ENCODE data around the gene MAPK8IP1. TPM values are rescaled to one million over a fixed set of nuclear protein-coding genes. Genes with fewer than 3 reads are reported as not detected.
"Not testable (repeated sequence)": the region's sequence is repeated elsewhere in the genome, so short reads cannot be mapped to it uniquely, and the experiment has no call there.

Gene MAPK8IP1
- total RNA-seq, 1 donor from 2014 or later, result 5.9 TPM

DNA sequence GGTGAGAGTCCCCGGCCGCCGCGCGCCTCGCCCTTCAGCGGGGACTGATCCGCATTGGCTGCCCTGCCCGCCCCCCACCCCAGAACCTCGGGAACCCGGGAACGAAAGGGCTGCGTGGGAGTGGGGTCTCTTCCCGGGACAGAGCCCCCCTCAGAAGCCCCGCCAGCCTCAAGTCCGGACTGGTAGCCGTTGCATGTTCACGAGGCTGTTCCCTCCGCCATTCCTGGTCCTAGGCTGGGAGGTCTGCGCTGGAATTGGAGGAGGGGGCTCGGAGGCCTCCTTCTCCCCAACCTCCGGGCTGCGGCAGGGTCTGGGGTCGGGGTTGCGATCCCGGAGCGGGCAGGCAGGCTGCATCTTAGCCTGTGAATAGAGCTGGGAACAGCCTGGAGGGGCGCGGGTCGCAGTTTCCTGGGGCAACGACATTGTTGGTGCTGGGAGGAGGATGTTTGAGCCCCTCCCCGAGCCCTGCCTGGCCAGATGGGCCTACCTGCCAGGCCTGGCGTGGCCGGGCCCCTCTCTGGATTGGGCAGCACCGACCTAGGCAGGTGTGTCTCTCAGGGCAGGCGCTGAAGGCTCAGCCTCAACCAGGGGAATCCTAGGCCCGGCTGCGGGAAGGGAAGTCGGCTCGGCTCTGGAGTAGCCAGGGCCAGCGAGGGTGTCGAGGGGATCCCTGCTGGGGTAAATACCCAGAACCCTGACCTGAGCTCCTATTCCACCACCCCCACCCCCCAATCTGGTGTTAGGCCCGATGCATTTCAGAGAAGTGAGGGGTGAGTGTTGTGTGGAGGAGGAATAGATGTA, 670 bp downstream of the MAPK8IP1 start:
- intact Hi-C loops (cut with DNase I), result no loop called here
- ATAC-seq, result no peak

DNA sequence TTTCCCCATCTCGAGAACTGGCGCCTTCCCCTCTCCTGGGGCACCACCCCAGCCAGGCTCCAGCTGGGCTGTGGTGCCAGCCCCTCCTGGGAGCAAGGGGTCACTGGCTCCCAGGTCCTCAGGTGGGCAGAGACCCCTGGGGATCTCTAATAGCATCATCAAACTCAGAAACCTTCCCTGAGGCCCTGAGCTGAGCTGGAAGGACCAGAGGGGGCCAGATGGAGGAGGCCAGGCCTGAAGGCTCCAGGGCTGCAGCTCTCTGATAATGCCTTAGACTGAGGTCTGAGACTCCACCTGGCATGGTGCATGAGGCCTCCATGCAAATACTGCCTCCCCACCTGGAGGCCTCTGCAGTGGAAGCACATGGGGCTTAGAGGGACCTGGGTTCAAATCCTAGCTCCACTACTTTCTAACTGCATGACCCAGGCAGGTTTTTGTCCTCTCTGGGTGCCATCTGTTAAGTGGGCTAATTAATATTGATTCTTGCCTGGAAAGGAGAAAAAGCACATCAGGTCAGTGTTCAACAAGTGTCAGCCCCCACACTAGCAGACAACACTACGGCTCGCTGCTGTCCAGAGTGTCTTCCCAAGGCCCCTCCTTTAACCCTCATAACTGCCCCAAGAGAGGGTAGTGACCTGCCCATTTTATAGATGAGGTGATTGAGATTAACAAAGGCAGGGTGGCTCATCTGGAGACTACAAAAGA, 1.5 kb downstream of the MAPK8IP1 start:
- ATAC-seq (no peak), DNase-seq (ENCODE audit: missing footprints) (peak; percentile 11)
- intact Hi-C loops (cut with DNase I), result no loop called here

More for the DNA sequence above, 670 bp downstream of the MAPK8IP1 start:
- DNase-seq (ENCODE audit: missing footprints), result peak; percentile 39

DNA sequence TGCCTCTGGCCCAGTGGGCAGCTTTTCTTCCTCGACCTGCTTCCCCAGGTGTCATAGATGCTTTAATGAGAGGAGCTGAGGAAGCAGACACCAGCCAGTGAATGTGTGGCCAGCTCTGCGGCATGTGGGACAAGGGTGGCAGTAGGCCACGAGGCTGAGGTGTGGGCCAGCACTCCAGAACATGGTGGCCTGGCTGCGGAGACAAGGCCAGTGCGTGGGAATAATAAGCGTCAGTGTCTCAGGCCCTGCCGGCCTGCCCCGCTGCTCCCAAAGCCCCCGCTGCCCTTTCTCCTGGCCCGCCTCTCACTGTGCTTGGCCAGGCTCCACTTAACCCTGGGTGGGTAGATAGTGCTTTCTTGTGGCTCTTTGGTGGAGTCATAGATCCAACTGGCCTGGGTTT, 2.1 kb downstream of the MAPK8IP1 start:
- intact Hi-C loops (cut with DNase I), result no loop called here
- DNase-seq (ENCODE audit: missing footprints) (peak; percentile 27), ATAC-seq (no peak)

DNA sequence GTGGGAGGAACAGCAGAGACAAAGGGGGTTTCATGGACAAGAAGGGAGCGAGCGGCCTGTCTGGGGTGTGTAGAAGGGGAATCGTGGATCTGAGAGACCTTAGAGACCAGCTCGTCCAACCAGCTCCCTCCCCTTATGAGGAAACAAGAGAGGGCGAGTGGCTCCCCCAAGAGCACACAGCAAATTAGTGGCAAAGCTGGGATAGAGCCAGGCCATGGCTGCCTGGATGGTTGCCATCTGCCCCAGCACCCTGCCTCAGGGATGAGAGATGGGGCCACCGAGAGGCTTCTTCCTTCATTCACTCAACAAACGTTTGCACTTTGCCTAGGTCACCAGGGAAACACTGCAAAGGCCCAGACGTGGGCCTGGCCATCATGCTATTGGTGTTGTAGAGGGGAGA, 4.1 kb downstream of the MAPK8IP1 start:
- DNase-seq (ENCODE audit: missing footprints) (peak; percentile 37), ATAC-seq (no peak)
- intact Hi-C loops (cut with DNase I), result no loop called here

DNA sequence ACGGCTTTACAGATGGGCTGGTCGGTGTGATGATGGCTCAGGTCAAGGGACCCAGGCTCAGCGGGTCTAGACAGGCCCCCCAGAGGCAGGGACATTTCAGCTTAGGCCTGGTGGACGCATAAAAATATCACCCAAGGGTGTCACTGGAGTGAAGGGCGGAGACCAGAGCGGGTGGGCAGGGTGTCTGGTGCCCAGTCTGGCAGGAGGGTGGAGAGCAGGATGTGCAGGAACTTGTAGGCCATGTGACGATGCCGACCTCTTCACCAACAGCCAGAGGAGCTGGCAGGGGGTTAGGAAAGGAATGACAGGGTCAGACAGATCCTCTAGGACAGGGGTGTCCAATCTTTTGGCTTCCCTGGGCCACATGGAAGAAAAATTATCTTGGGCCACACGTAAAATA, 4.5 kb downstream of the MAPK8IP1 start:
- ATAC-seq (no peak), DNase-seq (ENCODE audit: missing footprints) (no peak)
- intact Hi-C loops (cut with DNase I), result no loop called here

DNA sequence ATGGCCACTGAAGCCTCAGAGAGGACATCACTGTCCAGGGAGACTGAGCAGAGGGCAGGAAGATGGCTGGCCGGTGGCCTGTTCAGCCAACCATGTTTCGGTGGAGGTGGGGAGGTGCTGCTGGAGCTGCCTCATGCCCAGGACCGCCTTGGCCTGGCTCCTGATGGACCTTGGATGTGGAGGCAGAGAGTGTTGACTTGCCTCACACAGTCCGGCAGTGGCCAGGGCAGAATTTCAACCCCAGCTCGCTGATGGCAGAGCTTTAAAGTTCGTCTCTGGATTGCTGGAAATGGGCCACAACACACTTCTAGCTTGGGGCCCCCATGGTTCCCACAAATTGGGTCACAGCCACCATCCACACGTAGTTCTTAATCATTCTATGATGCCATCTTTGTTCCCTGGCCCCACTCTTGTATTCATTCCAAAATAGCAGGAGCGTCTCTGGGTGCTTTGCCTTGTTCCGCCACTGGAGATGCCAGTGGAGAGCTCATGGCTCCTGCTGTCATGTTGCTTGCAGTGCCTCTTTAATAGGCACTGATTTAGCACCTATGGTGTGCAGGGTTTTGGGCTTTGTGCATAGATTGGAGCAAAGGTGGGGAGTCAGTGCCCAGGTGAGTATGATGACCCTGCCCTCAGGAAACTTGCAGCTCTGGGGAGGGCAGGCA, 5.6 kb downstream of the MAPK8IP1 start:
- intact Hi-C loops (cut with DNase I), result no loop called here
- DNase-seq (ENCODE audit: missing footprints), result peak; percentile 55
- no peak for ATAC-seq

DNA sequence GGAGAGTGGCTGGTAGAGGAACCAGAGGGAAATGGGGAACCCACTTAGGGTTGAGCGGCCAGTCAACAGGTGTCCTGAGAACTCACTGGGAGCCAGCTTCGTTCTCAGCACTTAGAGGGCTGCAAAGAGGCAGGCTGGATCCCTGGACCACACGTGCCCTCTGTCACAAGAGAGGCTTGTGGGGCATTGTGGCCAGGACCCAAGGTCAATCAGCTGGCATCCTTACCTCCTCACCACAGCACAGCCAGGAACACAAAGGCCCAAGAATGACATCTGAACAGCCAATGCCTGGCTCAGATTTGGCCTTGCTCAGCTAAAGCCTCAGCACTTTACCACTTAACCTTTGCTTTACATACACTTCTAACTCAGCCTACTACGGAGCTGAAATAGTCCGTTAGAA, 7.4 kb downstream of the MAPK8IP1 start:
- DNase-seq (ENCODE audit: missing footprints), result peak; percentile 34
- peak; percentile 30 for ATAC-seq
- intact Hi-C loops (cut with DNase I), result no loop called here

DNA sequence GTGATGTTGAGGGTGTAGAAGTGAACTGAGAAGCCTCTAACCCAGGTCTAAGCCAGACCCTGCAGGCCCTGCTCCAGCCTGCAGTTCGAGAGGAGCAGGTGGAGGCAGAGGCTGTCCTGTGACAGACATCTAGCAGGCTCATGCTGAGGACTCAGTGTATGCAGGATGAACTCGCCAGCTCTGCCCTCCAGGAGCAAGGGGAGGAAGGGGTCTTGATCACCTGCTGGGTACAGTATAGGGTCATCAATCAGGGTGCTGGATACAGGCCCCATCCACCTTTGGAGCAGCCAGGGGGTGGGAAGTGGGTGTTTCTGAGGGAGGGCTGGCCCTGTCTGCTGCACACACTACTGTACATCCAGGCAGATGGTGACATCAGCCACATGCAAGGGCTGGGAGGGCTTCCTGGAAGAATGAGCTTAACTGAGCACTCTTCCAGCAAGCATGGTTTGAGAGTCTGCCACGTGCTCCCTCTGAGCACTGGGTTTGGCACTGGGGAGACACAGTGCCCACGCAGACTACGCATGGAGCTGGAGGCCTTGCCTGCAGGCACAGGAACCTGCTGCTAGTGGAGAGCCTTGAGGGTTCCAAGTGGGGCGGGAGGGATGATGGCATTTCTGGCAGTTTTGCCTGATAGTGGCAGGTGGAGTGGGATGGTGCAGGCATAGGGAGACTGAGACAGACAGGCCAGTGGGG, 9.2 kb downstream of the MAPK8IP1 start:
- ATAC-seq, result no peak
- intact Hi-C loops (cut with DNase I), result no loop called here
- peak; percentile 59 for DNase-seq (ENCODE audit: missing footprints)

DNA sequence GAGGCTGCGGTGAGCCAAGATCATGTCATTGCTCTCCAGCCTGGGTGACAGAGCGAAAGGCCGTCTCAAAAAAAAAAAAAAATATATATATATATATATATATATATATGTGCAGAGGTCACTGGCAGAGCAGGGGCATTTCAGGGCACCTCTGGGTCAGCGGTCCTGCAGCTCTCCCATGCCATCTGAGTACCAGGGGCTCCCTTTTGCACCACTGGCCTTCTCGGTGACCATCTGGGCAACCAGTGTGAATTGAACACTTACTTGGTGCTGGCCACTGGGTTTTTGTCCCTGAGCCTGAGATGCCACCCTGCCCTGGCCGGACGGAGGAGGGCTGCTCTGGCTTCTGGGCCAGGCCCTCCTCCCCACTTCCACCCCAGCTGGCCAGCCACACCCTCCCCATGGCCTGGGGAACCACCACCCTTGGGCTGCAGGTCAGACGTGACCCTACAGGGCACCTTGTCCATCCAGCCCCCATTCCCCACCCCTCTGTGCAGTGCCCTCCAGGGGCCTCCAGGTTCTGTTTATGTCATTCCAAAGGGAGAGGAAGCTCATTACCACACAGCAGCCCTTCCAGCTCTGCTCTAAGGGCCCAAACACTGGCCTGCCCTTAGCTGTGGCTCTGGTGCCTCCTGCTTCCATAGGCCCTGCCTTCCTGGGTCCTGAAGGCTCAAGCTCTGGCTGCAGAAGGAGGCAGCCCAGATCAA, 10.3 kb downstream of the MAPK8IP1 start:
- DNase-seq (ENCODE audit: missing footprints) (peak; percentile 39), ATAC-seq (no peak)
- intact Hi-C loops (cut with DNase I), result no loop called here

DNA sequence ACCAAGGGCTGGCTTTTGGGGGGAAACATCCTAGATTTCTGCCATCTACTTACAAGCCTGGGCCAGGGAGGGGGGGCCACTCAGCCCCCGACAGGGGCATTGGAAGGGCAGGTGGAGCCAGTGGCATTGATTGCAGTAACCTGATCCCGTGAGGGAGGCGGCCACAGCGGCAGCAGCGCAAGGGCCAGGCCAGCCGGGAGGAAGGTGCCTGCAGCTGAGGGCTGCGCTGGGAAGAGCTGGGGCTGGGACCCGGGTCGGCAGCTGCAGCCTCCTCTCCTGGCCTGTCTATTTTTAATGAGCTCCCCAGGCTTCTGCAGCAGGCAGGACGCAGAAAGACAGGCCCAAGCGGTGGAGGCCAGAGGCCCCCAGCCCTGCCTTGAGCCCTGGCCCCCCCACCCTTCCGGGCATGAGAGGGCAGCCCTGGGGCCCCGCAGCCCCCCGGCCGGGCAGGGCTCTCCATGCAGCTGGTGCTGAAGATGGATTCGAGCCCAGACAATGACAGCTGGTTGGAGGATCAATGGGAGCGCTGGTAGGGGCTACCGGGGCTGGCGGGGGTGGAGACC, 11.1 kb downstream of the MAPK8IP1 start:
- no peak for ATAC-seq
- peak; percentile 50 for DNase-seq (ENCODE audit: missing footprints)
- intact Hi-C loops (cut with DNase I), result no loop called here

DNA sequence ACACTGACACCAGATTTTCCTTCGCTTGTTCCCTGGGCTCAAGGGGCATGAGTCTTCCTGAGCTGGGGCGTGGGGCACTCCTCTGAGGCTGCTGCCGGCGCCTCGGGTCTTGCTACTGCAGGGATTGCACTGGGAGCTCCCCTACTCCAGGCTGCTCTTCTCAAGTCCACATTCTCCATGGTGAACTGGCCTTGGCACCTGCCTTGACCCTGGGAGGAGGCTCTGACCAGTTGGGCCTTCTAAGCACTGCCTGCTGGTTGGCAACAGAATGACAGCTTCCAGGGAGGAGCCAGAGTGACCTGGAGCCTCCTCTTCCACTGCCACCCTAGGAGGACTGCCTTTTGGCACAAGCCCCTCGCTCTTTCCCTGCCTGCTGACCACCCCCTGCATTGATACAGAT, 12.1 kb downstream of the MAPK8IP1 start:
- no peak for ATAC-seq
- intact Hi-C loops (cut with DNase I), result no loop called here
- DNase-seq (ENCODE audit: missing footprints), result no peak

DNA sequence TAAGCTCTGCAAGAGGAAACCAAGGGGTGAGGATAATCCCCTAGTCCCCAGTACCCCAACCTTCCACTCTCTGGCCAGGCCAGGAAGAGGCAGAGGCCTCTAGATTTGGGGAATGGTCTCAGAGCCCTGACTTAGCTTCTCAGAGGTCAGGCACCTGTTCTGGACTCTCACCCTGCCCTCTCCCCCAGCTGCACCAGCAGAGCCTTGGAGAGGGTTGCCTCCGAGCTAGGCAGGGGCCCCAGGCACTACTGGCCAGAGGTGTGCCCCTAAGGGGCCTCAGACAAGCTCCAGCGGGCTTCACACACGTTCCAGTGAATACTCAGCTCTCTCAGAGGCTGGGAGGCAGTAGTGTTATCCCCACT, 13.6 kb downstream of the MAPK8IP1 start:
- ATAC-seq (no peak), DNase-seq (ENCODE audit: missing footprints) (no peak)
- intact Hi-C loops (cut with DNase I), result no loop called here

DNA sequence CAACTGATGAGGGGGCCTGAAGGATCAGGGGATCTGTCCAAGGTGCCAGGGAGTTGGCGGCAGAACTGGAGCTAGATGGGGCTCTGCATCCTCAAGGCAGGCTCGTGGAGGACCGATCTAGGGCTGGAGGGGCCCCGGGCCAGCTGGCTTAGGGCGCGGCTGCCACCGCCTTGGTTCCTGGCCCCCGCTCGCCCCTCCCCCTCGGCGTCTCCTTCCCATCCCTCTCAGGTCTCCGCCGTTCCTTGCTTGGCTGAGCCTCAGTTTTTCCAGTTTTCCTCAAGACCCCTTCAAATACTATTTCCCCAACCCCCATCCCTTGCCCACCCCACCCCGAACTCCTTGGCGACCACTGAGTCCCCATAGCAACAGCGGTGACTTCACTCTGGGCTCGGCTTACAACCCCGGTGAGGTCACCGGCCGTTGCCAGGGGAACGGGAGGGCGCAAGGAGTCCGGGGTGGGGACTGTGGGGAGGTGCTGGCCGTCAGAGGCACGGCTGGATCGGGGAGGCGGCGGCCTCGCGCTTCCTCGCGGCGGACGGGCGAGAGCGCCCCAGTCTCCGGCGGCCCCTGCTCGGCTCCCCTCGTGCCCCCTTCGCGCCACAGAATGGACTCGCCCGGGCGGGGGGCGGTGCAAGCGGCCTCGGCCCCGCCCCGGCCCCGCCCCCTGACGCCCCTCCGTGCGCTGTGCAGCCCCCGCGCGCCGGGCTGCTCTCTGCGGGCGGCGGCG, 14.2 kb downstream of the MAPK8IP1 start:
- intact Hi-C loops (cut with DNase I), result no loop called here
- ATAC-seq, result peak; percentile 89

DNA sequence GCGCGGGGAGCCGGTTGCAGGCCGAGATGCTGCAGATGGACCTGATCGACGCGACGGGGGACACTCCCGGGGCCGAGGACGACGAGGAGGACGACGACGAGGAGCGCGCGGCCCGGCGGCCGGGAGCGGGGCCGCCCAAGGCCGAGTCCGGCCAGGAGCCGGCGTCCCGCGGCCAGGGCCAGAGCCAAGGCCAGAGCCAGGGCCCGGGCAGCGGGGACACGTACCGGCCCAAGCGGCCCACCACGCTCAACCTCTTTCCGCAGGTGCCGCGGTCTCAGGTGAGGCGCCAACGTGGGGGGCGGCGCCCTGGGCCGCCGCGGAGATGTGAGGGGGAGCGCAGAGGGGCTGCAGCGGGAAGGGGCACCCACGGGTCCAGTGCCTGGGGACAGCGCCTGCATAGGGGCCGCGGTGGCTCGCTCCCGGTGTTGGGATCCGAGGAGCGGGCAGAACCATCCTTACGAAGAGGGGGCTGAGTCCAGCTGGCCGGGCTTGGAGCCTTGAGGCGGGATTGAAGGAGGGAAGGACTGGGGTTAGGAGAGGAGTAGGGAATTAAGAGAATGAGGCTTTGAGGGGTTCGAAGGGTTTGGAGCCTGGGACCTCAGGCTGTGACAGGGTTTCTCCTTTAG, 14.8 kb downstream of the MAPK8IP1 start:
- intact Hi-C loops (cut with DNase I), result not testable (repeated sequence)
- ATAC-seq, result peak; percentile 6
- peak; percentile 67 for DNase-seq (ENCODE audit: missing footprints)

More for the DNA sequence above, 14.2 kb downstream of the MAPK8IP1 start:
- peak; percentile 93 for DNase-seq (ENCODE audit: missing footprints)

DNA sequence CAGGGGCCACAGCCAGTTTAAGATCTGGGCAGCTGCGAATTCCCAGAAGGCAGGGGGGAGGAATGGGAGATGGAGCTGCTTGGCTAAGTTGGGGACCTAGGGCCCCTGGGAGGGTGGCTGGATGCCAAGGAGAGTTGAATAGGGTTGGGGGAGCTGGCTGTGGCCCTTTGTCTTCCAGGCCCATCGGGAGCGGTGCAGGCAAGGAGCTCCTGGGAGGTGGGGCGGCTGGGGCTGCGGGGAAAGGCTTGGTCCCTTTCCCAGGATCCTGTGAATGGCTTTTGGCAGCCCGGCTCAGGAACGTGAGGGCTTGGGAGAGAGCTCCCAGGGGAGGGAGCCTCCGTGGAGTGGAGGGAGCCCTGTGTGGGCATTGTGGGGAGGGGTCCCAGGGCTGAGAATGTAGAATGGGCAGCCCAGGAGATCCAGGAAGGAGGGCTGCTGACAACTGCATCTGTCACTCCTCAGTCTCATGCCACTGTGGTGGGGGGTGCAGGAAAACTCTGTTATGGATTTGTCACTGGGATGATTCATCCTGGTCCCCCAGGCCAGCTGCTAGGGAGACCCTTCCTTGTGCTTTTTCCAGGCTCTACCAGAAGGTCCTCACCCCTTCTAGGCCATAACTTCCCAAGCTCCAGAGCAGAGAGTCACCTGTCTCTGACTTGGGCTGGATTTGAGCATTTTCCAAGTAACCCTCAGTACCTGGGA, 15.6 kb downstream of the MAPK8IP1 start:
- DNase-seq (ENCODE audit: missing footprints) (peak; percentile 72), ATAC-seq (no peak)
- intact Hi-C loops (cut with DNase I), result no loop called here

DNA sequence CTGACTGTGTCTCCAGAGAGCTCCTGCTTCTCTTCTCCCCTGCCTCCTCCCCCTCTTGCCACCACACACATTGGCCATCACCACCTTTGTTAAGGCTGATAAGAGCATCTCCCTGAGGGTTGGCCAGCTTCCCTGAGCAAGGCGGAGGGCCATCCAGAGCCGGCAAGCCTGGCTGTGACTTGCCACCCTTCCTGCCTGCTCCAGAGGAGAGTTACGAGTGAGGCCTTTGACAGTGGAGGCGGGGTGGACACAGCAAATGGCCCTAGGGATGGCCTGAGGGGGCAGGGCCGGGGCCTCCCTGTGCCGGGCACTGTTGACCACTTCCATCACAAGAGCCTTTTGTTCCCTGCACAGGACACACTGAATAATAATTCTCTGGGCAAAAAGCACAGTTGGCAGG, 16.2 kb downstream of the MAPK8IP1 start:
- peak; percentile 28 for DNase-seq (ENCODE audit: missing footprints)
- intact Hi-C loops (cut with DNase I), result no loop called here
- no peak for ATAC-seq
